ENCODE results near the gene CTSZ.
"Not testable (repeated sequence)": the region's sequence is repeated elsewhere in the genome, so short reads cannot be mapped to it uniquely, and the experiment has no call there.

The CTSZ gene

GRCh38 chr20:58953050-58953449 lies 54.0 kb downstream of the CTSZ start:
- Histone ChIP-seq H3K9me2 (replicated peaks; ENCODE audit: low read depth, low read length) (no peaks in the 10 kb centered on the region), H3K4me1 (ENCODE audit: insufficient read depth, low read length, poor library complexity, severe bottlenecking) (no peaks in the 10 kb centered on the region), H3K36me3 (ENCODE audit: insufficient read depth, low read length) (no peaks in the 10 kb centered on the region), H3K9ac (ENCODE audit: low read depth, low read length, poor library complexity, severe bottlenecking) (no peak overlapping the region), H3K79me2 (ENCODE audit: insufficient read depth, low read length) (no peaks in the 10 kb centered on the region), H3K4me2 (ENCODE audit: low read depth, low read length, poor library complexity, severe bottlenecking) (no peak overlapping the region), H2AFZ (ENCODE audit: low read length) (no peak overlapping the region), H4K20me1 (ENCODE audit: insufficient read depth, low read length, poor library complexity, severe bottlenecking) (no peaks in the 10 kb centered on the region), H3K4me3 (ENCODE audit: low read length, poor library complexity, severe bottlenecking) (no peak overlapping the region), H3K27me3 (ENCODE audit: insufficient read depth, low read length, poor library complexity, severe bottlenecking) (peaks cover 4% of the 10 kb centered on the region), H3F3A (ENCODE audit: low read depth) (no peaks in the 10 kb centered on the region), H3K9me3 (ENCODE audit: insufficient read depth, low read depth, low read length) (no peaks in the 10 kb centered on the region)
- no peak for TF ChIP-seq EZH2phosphoT487 (IDR thresholded peaks at IDR 0.05; ENCODE audit: borderline replicate concordance)
- TF ChIP-seq, protein P1, sequence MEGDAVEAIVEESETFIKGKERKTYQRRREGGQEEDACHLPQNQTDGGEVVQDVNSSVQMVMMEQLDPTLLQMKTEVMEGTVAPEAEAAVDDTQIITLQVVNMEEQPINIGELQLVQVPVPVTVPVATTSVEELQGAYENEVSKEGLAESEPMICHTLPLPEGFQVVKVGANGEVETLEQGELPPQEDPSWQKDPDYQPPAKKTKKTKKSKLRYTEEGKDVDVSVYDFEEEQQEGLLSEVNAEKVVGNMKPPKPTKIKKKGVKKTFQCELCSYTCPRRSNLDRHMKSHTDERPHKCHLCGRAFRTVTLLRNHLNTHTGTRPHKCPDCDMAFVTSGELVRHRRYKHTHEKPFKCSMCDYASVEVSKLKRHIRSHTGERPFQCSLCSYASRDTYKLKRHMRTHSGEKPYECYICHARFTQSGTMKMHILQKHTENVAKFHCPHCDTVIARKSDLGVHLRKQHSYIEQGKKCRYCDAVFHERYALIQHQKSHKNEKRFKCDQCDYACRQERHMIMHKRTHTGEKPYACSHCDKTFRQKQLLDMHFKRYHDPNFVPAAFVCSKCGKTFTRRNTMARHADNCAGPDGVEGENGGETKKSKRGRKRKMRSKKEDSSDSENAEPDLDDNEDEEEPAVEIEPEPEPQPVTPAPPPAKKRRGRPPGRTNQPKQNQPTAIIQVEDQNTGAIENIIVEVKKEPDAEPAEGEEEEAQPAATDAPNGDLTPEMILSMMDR (conservative IDR thresholded peaks at IDR 0.05; ENCODE audit: low read length): no peak

- Histone ChIP-seq H3K4me2 (ENCODE audit: low read depth, low read length, poor library complexity, severe bottlenecking) (no peak overlapping the region), H3K9me2 (replicated peaks; ENCODE audit: low read depth, low read length) (no peaks in the 10 kb centered on the region), H3K4me3 (ENCODE audit: low read length, poor library complexity, severe bottlenecking) (no peak overlapping the region), H2AFZ (ENCODE audit: low read length) (no peak overlapping the region), H3K27me3 (ENCODE audit: insufficient read depth, low read length, poor library complexity, severe bottlenecking) (peaks cover 4% of the 10 kb centered on the region), H3K9ac (ENCODE audit: low read depth, low read length, poor library complexity, severe bottlenecking) (no peak overlapping the region), H3F3A (ENCODE audit: low read depth) (no peaks in the 10 kb centered on the region), H3K9me3 (ENCODE audit: insufficient read depth, low read depth, low read length) (no peaks in the 10 kb centered on the region), H4K20me1 (ENCODE audit: insufficient read depth, low read length, poor library complexity, severe bottlenecking) (no peaks in the 10 kb centered on the region), H3K36me3 (ENCODE audit: insufficient read depth, low read length) (no peaks in the 10 kb centered on the region), H3K79me2 (ENCODE audit: insufficient read depth, low read length) (no peaks in the 10 kb centered on the region), H3K4me1 (ENCODE audit: insufficient read depth, low read length, poor library complexity, severe bottlenecking) (no peaks in the 10 kb centered on the region)
- TF ChIP-seq EZH2phosphoT487 (IDR thresholded peaks at IDR 0.05; ENCODE audit: borderline replicate concordance): no peak
- TF ChIP-seq, protein P1 (conservative IDR thresholded peaks at IDR 0.05; ENCODE audit: low read length): peak; percentile 47
These were observed 56.5 kb downstream of the CTSZ start for GRCh38 chr20:58950603-58951002.

DNA sequence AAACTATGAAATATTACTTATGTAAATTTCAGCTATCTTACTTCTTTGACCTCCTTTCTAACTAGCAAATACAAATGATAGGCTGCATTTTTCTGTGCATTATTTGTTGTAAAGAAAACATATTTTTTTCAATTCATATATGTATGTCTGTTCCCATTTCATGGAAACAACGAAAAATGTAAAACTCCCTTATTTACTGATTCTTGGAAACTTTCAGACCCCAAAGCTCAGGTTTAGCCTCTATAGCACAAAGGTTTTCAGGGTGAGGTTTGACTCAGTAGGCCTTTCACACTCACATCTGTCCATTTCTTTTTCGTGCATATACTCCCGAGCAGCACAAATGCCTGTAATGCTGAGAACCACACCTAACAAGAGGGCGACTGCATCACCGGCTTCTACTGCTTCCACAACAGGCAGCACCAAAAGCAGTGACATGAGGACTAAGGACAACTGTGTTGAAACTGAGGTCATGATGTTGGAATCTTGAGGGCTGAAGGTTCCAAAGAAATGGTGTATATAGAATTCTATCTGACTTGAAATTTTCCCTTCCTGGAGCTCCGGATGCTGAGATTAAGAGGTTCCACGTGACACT lies 59.2 kb downstream of the CTSZ start:
- not testable (repeated sequence) for H3K9me2 ChIP-seq (replicated peaks; ENCODE audit: low read depth, low read length); H3K4me2 ChIP-seq (ENCODE audit: low read depth, low read length, poor library complexity, severe bottlenecking); H3K9ac ChIP-seq (ENCODE audit: low read depth, low read length, poor library complexity, severe bottlenecking); H3K27me3 ChIP-seq (ENCODE audit: insufficient read depth, low read length, poor library complexity, severe bottlenecking); H4K20me1 ChIP-seq (ENCODE audit: insufficient read depth, low read length, poor library complexity, severe bottlenecking); H2AFZ ChIP-seq (ENCODE audit: low read length); H3F3A ChIP-seq (ENCODE audit: low read depth); H3K9me3 ChIP-seq (ENCODE audit: insufficient read depth, low read depth, low read length); H3K4me1 ChIP-seq (ENCODE audit: insufficient read depth, low read length, poor library complexity, severe bottlenecking); H3K4me3 ChIP-seq (ENCODE audit: low read length, poor library complexity, severe bottlenecking); H3K36me3 ChIP-seq (ENCODE audit: insufficient read depth, low read length); H3K79me2 ChIP-seq (ENCODE audit: insufficient read depth, low read length)

- Histone ChIP-seq H3K36me3 (ENCODE audit: insufficient read depth, low read length) (no peaks in the 10 kb centered on the region), H3K4me2 (ENCODE audit: low read depth, low read length, poor library complexity, severe bottlenecking) (no peak overlapping the region)
These were observed 61.0 kb downstream of the CTSZ start for GRCh38 chr20:58945965-58946631.

More at GRCh38 chr20:58945965-58946631, 61.0 kb downstream of the CTSZ start:
- no peaks in the 10 kb centered on the region for H3K9me2 ChIP-seq (replicated peaks; ENCODE audit: low read depth, low read length)
- TF ChIP-seq, protein P1 (conservative IDR thresholded peaks at IDR 0.05; ENCODE audit: low read length): no peak
- no peak for TF ChIP-seq EZH2phosphoT487 (IDR thresholded peaks at IDR 0.05; ENCODE audit: borderline replicate concordance)
- H3K9ac ChIP-seq (ENCODE audit: low read depth, low read length, poor library complexity, severe bottlenecking): no peak overlapping the region
- no peaks in the 10 kb centered on the region for H3K9me3 ChIP-seq (ENCODE audit: insufficient read depth, low read depth, low read length)
- no peaks in the 10 kb centered on the region for H3K4me1 ChIP-seq (ENCODE audit: insufficient read depth, low read length, poor library complexity, severe bottlenecking)
- no peaks in the 10 kb centered on the region for H3K27me3 ChIP-seq (ENCODE audit: insufficient read depth, low read length, poor library complexity, severe bottlenecking)
- H3K79me2 ChIP-seq (ENCODE audit: insufficient read depth, low read length): no peaks in the 10 kb centered on the region
- no peaks in the 10 kb centered on the region for H4K20me1 ChIP-seq (ENCODE audit: insufficient read depth, low read length, poor library complexity, severe bottlenecking)
- no peak overlapping the region for H3K4me3 ChIP-seq (ENCODE audit: low read length, poor library complexity, severe bottlenecking)
- no peaks in the 10 kb centered on the region for H3F3A ChIP-seq (ENCODE audit: low read depth)
- H2AFZ ChIP-seq (ENCODE audit: low read length): no peak overlapping the region
